GM19372 (cell line): ENCODE measurements around the gene TTC24.
"Not testable (repeated sequence)": the region's sequence is repeated elsewhere in the genome, so short reads cannot be mapped to it uniquely, and the experiment has no call there.

Experiments
- ATAC-seq: cut with Tn5 transposase; IDR thresholded peaks from one replicate; pipeline ENCODE4 v1.9.1; 2021; ENCODE audit warnings: mild to moderate bottlenecking, low read depth, moderate library complexity; ENCODE audit not compliant: unreplicated experiment

The TTC24 gene

GRCh38 chr1:156584813-156585212 lies 5.3 kb downstream of the TTC24 start:
- no peak for ATAC-seq

GRCh38 chr1:156586323-156586722 lies 6.8 kb downstream of the TTC24 start:
- no peak for ATAC-seq

GRCh38 chr1:156586892-156587477 lies 7.5 kb downstream of the TTC24 start:
- no peak for ATAC-seq

- ATAC-seq, result not testable (repeated sequence)
Observed at GRCh38 chr1:156587927-156588326, 8.4 kb downstream of the TTC24 start.

- no peak for ATAC-seq
Observed at GRCh38 chr1:156589546-156589945, 10.0 kb downstream of the TTC24 start.

- ATAC-seq, result no peak
Observed at GRCh38 chr1:156590326-156591180, 11.0 kb downstream of the TTC24 start.

- no peak for ATAC-seq
Observed at GRCh38 chr1:156591181-156591431, 11.6 kb downstream of the TTC24 start.

DNA sequence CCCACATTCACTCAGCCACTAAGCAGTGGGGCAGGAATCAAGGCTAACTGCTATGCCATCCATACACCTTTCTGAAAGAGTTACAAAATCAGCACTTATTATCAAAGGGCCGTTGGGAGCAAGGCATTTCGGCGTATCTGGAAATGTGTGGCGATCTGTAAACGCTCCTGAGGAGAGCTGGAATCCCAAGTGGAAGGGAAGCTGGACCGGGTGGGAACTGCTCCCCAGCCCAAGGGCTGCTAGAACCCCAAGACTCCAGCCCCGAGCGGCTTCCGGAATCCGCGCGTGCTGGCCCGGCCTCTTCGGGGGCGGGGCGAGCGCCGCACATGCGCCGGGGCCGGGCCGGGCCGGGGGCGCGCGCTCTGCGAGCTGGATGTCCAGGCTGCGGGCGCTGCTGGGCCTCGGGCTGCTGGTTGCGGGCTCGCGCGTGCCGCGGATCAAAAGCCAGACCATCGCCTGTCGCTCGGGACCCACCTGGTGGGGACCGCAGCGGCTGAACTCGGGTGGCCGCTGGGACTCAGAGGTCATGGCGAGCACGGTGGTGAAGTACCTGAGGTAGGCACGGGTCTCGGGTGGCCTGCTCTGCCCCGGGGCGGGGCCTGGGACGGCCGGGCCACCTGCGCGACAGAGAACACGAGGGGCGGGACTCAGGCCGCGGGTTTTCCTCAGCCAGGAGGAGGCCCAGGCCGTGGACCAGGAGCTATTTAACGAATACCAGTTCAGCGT lies 12.1 kb downstream of the TTC24 start, which contains the start of gene NAXE:
Gene NAXE, plus strand, starts transcription at position 345 of the 726 bp plus-strand sequence. Its CDS starts 29 bp downstream, at position 374.
- peak; percentile 92 for ATAC-seq

DNA sequence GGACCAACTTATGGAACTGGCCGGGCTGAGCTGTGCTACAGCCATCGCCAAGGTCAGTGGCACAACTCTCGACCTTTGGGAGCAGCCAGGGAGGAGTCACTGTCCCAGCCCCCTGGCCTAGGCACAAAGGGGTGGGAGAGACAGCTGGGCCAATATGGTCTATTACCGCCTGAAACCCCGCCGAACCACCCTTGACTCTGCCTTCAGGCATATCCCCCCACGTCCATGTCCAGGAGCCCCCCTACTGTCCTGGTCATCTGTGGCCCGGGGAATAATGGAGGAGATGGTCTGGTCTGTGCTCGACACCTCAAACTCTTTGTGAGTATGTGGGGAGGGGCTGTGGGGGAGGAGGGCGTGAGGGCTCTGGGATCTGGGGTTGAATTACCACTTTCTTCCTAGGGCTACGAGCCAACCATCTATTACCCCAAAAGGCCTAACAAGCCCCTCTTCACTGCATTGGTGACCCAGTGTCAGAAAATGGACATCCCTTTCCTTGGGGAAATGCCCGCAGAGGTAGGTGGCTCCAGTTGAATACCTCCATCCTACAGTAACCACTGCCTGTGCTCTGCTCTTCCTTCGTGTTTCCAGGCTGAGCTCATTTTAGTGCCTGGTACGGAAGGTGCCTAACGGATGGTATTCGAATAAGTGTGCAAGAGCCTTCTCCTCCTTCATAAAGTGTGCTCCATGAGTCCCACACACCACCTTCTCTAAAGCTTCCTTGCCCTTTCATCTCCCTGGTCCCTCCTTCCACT lies 12.8 kb downstream of the TTC24 start:
- ATAC-seq, result no peak

DNA sequence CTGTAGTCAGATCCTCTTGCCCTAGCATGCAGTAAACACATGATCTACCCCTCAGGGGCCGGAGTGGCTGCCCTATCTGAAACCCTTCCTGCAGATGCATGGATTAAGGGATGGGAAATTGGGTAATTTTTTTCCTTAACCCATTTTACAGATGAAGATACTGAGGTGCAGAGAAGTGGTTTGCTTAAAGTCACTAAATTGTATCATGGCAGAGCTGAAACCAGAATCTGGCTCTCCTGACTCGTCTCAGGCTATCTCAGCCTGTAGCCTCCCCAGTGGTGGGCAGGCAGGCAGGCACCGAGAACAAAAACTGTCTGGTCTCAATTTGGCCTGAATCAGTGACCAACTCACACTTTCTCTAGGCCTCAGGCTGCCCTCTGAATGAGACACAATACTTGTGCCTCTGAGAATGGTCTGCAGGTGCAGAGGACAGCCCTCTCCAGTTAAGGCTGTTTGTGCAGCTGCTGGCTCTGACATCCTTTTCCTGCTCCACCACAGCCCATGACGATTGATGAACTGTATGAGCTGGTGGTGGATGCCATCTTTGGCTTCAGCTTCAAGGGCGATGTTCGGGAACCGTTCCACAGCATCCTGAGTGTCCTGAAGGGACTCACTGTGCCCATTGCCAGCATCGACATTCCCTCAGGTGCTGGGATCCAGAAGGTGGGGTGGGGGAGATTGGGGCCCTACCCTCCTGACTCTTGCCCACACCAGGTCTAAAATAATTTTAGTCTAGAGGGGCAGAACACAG lies 13.6 kb downstream of the TTC24 start:
- ATAC-seq, result no peak

DNA sequence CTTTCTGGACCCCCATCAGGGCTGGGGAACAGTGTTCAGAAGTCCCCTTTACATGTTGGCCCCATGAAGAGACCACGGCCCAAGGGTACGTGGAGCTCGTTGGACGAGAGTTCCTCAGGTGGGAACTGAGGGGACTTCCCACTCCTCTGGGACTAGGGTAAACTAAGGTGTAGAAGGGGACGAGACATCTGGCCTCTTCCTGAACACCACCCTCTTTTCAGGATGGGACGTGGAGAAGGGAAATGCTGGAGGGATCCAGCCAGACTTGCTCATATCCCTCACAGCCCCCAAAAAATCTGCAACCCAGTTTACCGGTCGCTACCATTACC lies 14.1 kb downstream of the TTC24 start:
- ATAC-seq, result no peak

DNA sequence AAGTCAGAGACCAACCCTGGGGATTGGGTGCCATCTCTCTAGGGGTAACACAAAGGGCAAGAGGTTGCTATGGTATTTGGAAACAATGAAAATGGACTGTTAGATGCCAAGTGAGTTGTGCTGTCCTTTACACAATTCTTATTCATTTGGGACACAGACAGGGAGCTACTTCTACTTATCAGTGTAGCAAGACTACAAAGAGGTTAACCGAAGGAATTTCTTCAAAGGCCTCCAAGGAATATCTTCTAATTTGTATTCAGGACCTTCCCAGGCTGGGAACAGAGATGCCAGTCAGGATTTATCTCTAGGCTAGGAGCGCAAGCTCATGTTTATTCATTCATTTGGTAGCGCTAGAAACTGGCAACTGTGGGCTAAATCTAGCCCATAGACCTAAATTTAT lies 14.7 kb downstream of the TTC24 start:
- no peak for ATAC-seq

- ATAC-seq, result no peak
Observed at GRCh38 chr1:156595016-156595415, 15.5 kb downstream of the TTC24 start.

- no peak for ATAC-seq
Observed at GRCh38 chr1:156596426-156596825, 16.9 kb downstream of the TTC24 start.

GRCh38 chr1:156598125-156598524 lies 18.6 kb downstream of the TTC24 start:
- ATAC-seq, result no peak

DNA sequence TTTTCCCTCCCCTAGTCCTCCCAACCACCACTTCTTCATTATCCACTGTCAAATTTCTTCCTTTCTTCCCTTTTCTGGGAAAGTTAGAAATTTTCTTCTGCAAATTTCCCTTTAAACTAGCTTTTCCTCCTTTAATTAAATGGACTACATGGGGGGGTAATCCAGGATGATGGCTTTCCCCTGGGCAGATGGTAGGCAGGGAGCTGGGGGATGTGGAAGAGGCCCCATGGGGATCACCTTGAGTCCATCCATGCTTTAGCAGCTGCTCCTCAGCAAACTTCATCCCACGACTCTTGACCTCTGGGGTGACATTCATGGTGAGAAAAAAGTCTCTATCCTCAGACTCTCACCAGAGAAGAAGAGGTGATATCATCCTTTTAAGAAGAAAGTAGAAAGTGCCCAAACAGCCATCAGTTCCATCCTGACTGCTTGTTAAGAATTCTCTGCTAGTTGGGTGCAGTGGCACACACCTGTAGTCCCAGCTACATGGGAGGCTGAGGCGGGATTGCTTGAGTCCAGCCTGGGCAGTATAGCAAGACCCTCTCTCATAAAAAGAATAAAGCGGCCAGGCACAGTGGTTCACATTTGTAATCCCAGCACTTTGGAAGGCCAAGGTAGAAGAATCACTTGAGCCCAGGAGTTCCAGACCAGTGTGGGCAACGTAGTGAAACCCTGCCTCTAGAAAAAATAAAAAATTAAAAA lies 19.4 kb downstream of the TTC24 start:
- ATAC-seq, result no peak

DNA sequence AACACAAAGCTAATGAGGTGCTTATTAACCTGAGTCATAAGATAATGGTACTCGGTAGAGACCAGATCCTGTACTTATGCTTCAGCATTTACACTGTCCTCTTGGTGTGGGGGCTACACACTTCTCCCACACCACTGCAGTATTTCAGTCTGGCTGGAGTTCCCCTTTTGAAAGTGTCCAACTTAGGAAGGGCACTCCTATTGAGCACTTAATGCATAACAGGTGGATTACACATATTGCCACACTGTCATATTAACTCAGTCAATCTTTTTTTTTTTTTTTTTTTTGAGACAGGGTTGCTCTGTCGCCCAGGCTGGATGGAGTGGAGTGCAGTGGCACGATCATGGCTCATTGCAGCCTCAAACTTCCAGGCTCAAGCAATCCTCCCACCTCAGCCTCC lies 20.3 kb downstream of the TTC24 start:
- no peak for ATAC-seq

GRCh38 chr1:156600733-156601121 lies 21.2 kb downstream of the TTC24 start:
- no peak for ATAC-seq

- ATAC-seq, result no peak
Observed at GRCh38 chr1:156601122-156601830, 21.8 kb downstream of the TTC24 start, which contains the start of gene GPATCH4. Gene GPATCH4 (minus strand): TSS chr1:156601479.
